GM23248 (cell line): ENCODE measurements around the gene SLC51B. TPM values are rescaled to one million over a fixed set of nuclear protein-coding genes. Genes with fewer than 3 reads are reported as not detected.

Experiments used
- DNase-seq: peaks from one replicate; pipeline ENCODE4 v3.0.0-alpha.2; 2015
- H2AFZ ChIP-seq: fragments of 200-600 bp; sonication (generic); 2 replicates; pipeline ENCODE4 v1.6.1; 2016; ENCODE audit warnings: antibody characterized with exemption
- H3F3A ChIP-seq: fragments of 200-600 bp; sonication (generic); 2 replicates; pipeline ENCODE4 v1.6.1; 2016; ENCODE audit warnings: mild to moderate bottlenecking, antibody characterized with exemption, mixed run types; ENCODE audit not compliant: insufficient read depth
- H3K27ac ChIP-seq: fragments of 200-600 bp; sonication (generic); 2 replicates; pipeline ENCODE4 v1.5.1; 2016; ENCODE audit warnings: mild to moderate bottlenecking
- H3K27me3 ChIP-seq: fragments of 200-600 bp; sonication (generic); replicated peaks from 2 replicates; pipeline ENCODE4 v1.6.1; 2016; ENCODE audit warnings: mild to moderate bottlenecking; ENCODE audit not compliant: insufficient read depth
- H3K36me3 ChIP-seq: fragments of 200-600 bp; sonication (generic); 2 replicates; pipeline ENCODE4 v1.6.1; 2016; ENCODE audit warnings: low read depth, mild to moderate bottlenecking
- H3K4me1 ChIP-seq: fragments of 200-600 bp; sonication (generic); 2 replicates; pipeline ENCODE4 v1.6.1; 2016; ENCODE audit warnings: mild to moderate bottlenecking; ENCODE audit not compliant: insufficient read depth
- H3K4me2 ChIP-seq: fragments of 200-600 bp; sonication (generic); one replicate; pipeline ENCODE4 v1.6.1; 2016; ENCODE audit warnings: mild to moderate bottlenecking; ENCODE audit not compliant: unreplicated experiment
- H3K4me3 ChIP-seq: fragments of 200-600 bp; sonication (generic); 2 replicates; pipeline ENCODE4 v1.5.1; 2016; ENCODE audit warnings: mild to moderate bottlenecking
- H3K79me2 ChIP-seq: fragments of 200-600 bp; sonication (generic); 2 replicates; pipeline ENCODE4 v1.6.1; 2016; ENCODE audit warnings: mild to moderate bottlenecking; ENCODE audit not compliant: insufficient read depth
- H3K9ac ChIP-seq: fragments of 200-600 bp; sonication (generic); 2 replicates; pipeline ENCODE4 v1.6.1; 2016; ENCODE audit warnings: mild to moderate bottlenecking
- H3K9me2 ChIP-seq: fragments of 200-600 bp; sonication (generic); 2 replicates; pipeline ENCODE4 v1.6.1; 2016; ENCODE audit warnings: mixed run types, mild to moderate bottlenecking, moderate library complexity; ENCODE audit not compliant: insufficient read depth
- H3K9me3 ChIP-seq: fragments of 200-600 bp; sonication (generic); one replicate; pipeline ENCODE4 v1.6.1; 2017; ENCODE audit warnings: low read depth
- H4K20me1 ChIP-seq: fragments of 200-600 bp; sonication (generic); 2 replicates; pipeline ENCODE4 v1.6.0; 2016; ENCODE audit not compliant: insufficient read depth
- EZH2 ChIP-seq: fragments of 200-600 bp; sonication (generic); IDR thresholded peaks from 2 replicates; pipeline ENCODE4 v1.6.1; 2018; ENCODE audit warnings: antibody characterized with exemption, mild to moderate bottlenecking; ENCODE audit not compliant: insufficient read depth, poor library complexity, severe bottlenecking
- EZH2phosphoT487 ChIP-seq: fragments of 200-600 bp; sonication (generic); IDR thresholded peaks from 2 replicates; pipeline ENCODE4 v1.6.1; 2018; ENCODE audit warnings: antibody characterized with exemption, moderate library complexity, mild to moderate bottlenecking, low read depth; ENCODE audit not compliant: insufficient read depth
- WGBS, 2 experiments: methylation state at CpG; one replicate each; pipeline ENCODE4 v1.1.6; 2015 to 2017; ENCODE audit warnings: low lambda C conversion rate in 2 of 2, low coverage in 1 of 2; ENCODE audit errors: missing lambda C conversion rate in 2 of 2; 5-methylcytosine and 5-hydroxymethylcytosine counted together
- in situ Hi-C: fragments of 300-500 bp; cut with MboI; formaldehyde crosslinking; loops from 2 replicates; pipeline ENCODE4 v1.15.0; 2020
- polyA plus RNA-seq: library from polyadenylated mRNA; unstranded; fragments of >200 nt; fragmentation: Nextera tagmentation; extraction: Ambion mirVana; gene quantifications from 2 replicates; pipeline ENCODE4 v1.2.1, GENCODE V29; 2016
- total RNA-seq: library from RNA; depleted of rRNA; stranded (reverse); fragments of >200 nt; shearing (Covaris generic); gene quantifications from 2 replicates; pipeline ENCODE4 v1.2.3, GENCODE V29; 2014

Gene SLC51B
- total and polyA plus RNA-seq, 2 experiments from 2014 or later: not detected

- Histone ChIP-seq H3F3A (no peaks in the 10 kb centered on the region), H3K9me2 (no peaks in the 10 kb centered on the region), H3K4me1 (peaks cover 15% of the 10 kb centered on the region), H3K27ac (no peak overlapping the region), H2AFZ (no peak overlapping the region), H3K4me2 (no peak overlapping the region), H3K79me2 (peaks cover 21% of the 10 kb centered on the region), H4K20me1 (0 out of 2 replicates have a peak, but pooled peaks cover 3% of the 10 kb centered on the region), H3K4me3 (no peak overlapping the region), H3K36me3 (peaks cover 15% of the 10 kb centered on the region), H3K27me3 (no peaks in the 10 kb centered on the region), H3K9me3 (no peaks in the 10 kb centered on the region), H3K9ac (no peak overlapping the region)
- in situ Hi-C loops: no loop called here
- 80 to 83% methylated on average over 6 of the region's 6 CpGs for WGBS, 2 experiments
- no peak for DNase-seq
- no peak for TF ChIP-seq EZH2
Measured at GRCh38 chr15:65026756-65027155, 18.4 kb upstream of the SLC51B start.

- Histone ChIP-seq H3K9ac (no peak overlapping the region), H3K4me3 (peak overlapping the region; percentile 93; the same call in 1 of the 2 replicates), H3K79me2 (peaks cover 21% of the 10 kb centered on the region), H3K27ac (no peak overlapping the region), H3K9me3 (no peaks in the 10 kb centered on the region), H3F3A (no peaks in the 10 kb centered on the region), H3K27me3 (no peaks in the 10 kb centered on the region), H3K36me3 (peaks cover 15% of the 10 kb centered on the region), H3K4me1 (peaks cover 15% of the 10 kb centered on the region), H3K9me2 (no peaks in the 10 kb centered on the region), H2AFZ (no peak overlapping the region), H3K4me2 (no peak overlapping the region), H4K20me1 (0 out of 2 replicates have a peak, but pooled peaks cover 3% of the 10 kb centered on the region)
- TF ChIP-seq EZH2 (no peak), EZH2phosphoT487 (no peak)
- WGBS, 2 experiments: 72 to 82% methylated on average over 1 of the region's 1 CpG
- DNase-seq: no peak
- in situ Hi-C loops: no loop called here
Measured at GRCh38 chr15:65027593-65027992, 17.6 kb upstream of the SLC51B start.

GRCh38 chr15:65028338-65028737 is 16.8 kb upstream of the SLC51B start:
- H4K20me1 ChIP-seq: 0 out of 2 replicates have a peak, but pooled peaks cover 3% of the 10 kb centered on the region
- H3K4me3 ChIP-seq: peak overlapping the region; percentile 93
- in situ Hi-C loops: no loop called here
- no peak for TF ChIP-seq EZH2
- no peak for TF ChIP-seq EZH2phosphoT487
- H3K4me2 ChIP-seq: peak overlapping the region; percentile 100
- H3F3A ChIP-seq: no peaks in the 10 kb centered on the region
- peaks cover 10% of the 10 kb centered on the region for H3K36me3 ChIP-seq
- peak overlapping the region; percentile 87 for H2AFZ ChIP-seq
- DNase-seq: no peak
- H3K79me2 ChIP-seq: peaks cover 21% of the 10 kb centered on the region
- no peaks in the 10 kb centered on the region for H3K9me2 ChIP-seq
- WGBS, 2 experiments: 43 to 44% methylated on average over 10 of the region's 10 CpGs
- no peaks in the 10 kb centered on the region for H3K9me3 ChIP-seq
- H3K27me3 ChIP-seq: no peaks in the 10 kb centered on the region
- peaks cover 15% of the 10 kb centered on the region for H3K4me1 ChIP-seq
- H3K27ac ChIP-seq: no peak overlapping the region
- H3K9ac ChIP-seq: peak overlapping the region; percentile 87

- Histone ChIP-seq H3K27ac (peak within 1 kb of the TSS; percentile 15), H3K79me2 (peaks cover 21% of the 10 kb centered on the region), H4K20me1 (0 out of 2 replicates have a peak, but pooled peaks cover 3% of the 10 kb centered on the region), H3K9ac (peak within 1 kb of the TSS; percentile 87), H3K9me2 (no peaks in the 10 kb centered on the region), H3K36me3 (peaks cover 6% of the 10 kb centered on the region; the same call in 1 of the 2 replicates), H3K4me2 (peak within 1 kb of the TSS; percentile 100), H2AFZ (peak within 1 kb of the TSS; percentile 87), H3F3A (no peaks in the 10 kb centered on the region), H3K9me3 (no peaks in the 10 kb centered on the region), H3K27me3 (no peaks in the 10 kb centered on the region), H3K4me3 (peak within 1 kb of the TSS; percentile 93), H3K4me1 (peaks cover 15% of the 10 kb centered on the region)
- TF ChIP-seq EZH2 (no peak), EZH2phosphoT487 (no peak)
- DNase-seq: peak; percentile 92
- in situ Hi-C loops: no loop called here
- WGBS, 2 experiments: 0 to 1% methylated on average over 39 to 73 of the region's 73 CpGs
Measured at GRCh38 chr15:65028921-65029735, 16.1 kb upstream of the SLC51B start, which contains the start of gene MTFMT. Gene MTFMT, minus strand, starts transcription at chr15:65029639. Its CDS starts 26 bp downstream, at chr15:65029613.
